H9 (cell line): ENCODE results near the gene TPX2. TPM values are rescaled to one million over a fixed set of nuclear protein-coding genes. Genes with fewer than 3 reads are reported as not detected.

ENCODE experiments used
- DNase-seq: peaks from one replicate; pipeline ENCODE4 v3.0.0-alpha.2; 2017
- H2AFZ ChIP-seq: one replicate; pipeline ENCODE4 v1.6.1; 2013; ENCODE audit warnings: mild to moderate bottlenecking, low read length, control low read depth, moderate library complexity
- H2AK5ac ChIP-seq: 2 replicates; pipeline ENCODE4 v1.6.1; 2013; ENCODE audit warnings: low read length, control low read depth, mixed read lengths; ENCODE audit not compliant: insufficient read length
- H2BK120ac ChIP-seq: one replicate; pipeline ENCODE4 v1.6.1; 2013; ENCODE audit warnings: low read depth, mild to moderate bottlenecking, low read length, control low read depth, inconsistent platforms; ENCODE audit not compliant: poor library complexity, severe bottlenecking
- H2BK12ac ChIP-seq: 2 replicates; pipeline ENCODE4 v1.6.1; 2013; ENCODE audit warnings: low read length, control low read depth, mixed read lengths, low read depth; ENCODE audit not compliant: insufficient read length
- H2BK15ac ChIP-seq: 2 replicates; pipeline ENCODE4 v1.6.1; 2013; ENCODE audit warnings: low read depth, low read length, control low read depth
- H2BK20ac ChIP-seq: one replicate; pipeline ENCODE4 v1.6.1; 2013; ENCODE audit warnings: low read depth, mild to moderate bottlenecking, low read length, control low read depth, inconsistent platforms; ENCODE audit not compliant: poor library complexity, severe bottlenecking
- H2BK5ac ChIP-seq: 2 replicates; pipeline ENCODE4 v1.6.1; 2013; ENCODE audit warnings: low read length, control low read depth, mixed read lengths; ENCODE audit not compliant: insufficient read length
- H3K14ac ChIP-seq: 2 replicates; pipeline ENCODE4 v1.6.1; 2013; ENCODE audit warnings: low read length, control low read depth; ENCODE audit not compliant: insufficient read depth
- H3K18ac ChIP-seq: 2 replicates; pipeline ENCODE4 v1.6.1; 2013; ENCODE audit warnings: low read depth, mild to moderate bottlenecking, mixed read lengths, low read length, control low read depth; ENCODE audit not compliant: insufficient read length
- H3K23ac ChIP-seq: 2 replicates; pipeline ENCODE4 v1.6.1; 2013; ENCODE audit warnings: low read length, control low read depth, mixed read lengths, low read depth; ENCODE audit not compliant: insufficient read length
- H3K23me2 ChIP-seq: 2 replicates; pipeline ENCODE4 v1.6.1; 2013; ENCODE audit warnings: low read depth, mild to moderate bottlenecking, mixed read lengths, low read length, control low read depth; ENCODE audit not compliant: insufficient read length, poor library complexity, severe bottlenecking
- H3K27ac ChIP-seq: 2 replicates; pipeline ENCODE4 v1.5.1; 2013; ENCODE audit warnings: low read length, control low read depth, mixed read lengths, low read depth; ENCODE audit not compliant: insufficient read length
- H3K27me3 ChIP-seq: 2 replicates; pipeline ENCODE4 v1.6.1; 2013; ENCODE audit warnings: low read length, control low read depth, inconsistent platforms; ENCODE audit not compliant: insufficient read depth
- H3K4ac ChIP-seq: 2 replicates; pipeline ENCODE4 v1.6.1; 2013; ENCODE audit warnings: low read depth, mild to moderate bottlenecking, control low read depth, inconsistent platforms, low read length, moderate library complexity
- H3K4me1 ChIP-seq: 2 replicates; pipeline ENCODE4 v1.6.1; 2013; ENCODE audit warnings: low read length, control low read depth, inconsistent platforms; ENCODE audit not compliant: insufficient read depth
- H3K4me2 ChIP-seq: 2 replicates; pipeline ENCODE4 v1.6.1; 2013; ENCODE audit warnings: low read length, control low read depth, mixed read lengths; ENCODE audit not compliant: insufficient read length, insufficient read depth
- H3K56ac ChIP-seq: 2 replicates; pipeline ENCODE4 v1.6.1; 2013; ENCODE audit warnings: low read depth, mild to moderate bottlenecking, mixed read lengths, low read length, control low read depth; ENCODE audit not compliant: insufficient read length
- H3K79me1 ChIP-seq: 2 replicates; pipeline ENCODE4 v1.6.1; 2013; ENCODE audit warnings: low read depth, mild to moderate bottlenecking, moderate library complexity, low read length, control low read depth, inconsistent platforms; ENCODE audit not compliant: insufficient read depth, poor library complexity, severe bottlenecking
- H3K79me2 ChIP-seq: 2 replicates; pipeline ENCODE4 v1.6.1; 2013; ENCODE audit warnings: low read length, control low read depth, inconsistent platforms; ENCODE audit not compliant: insufficient read depth
- H3K9ac ChIP-seq: 2 replicates; pipeline ENCODE4 v1.6.1; 2013; ENCODE audit warnings: low read length, control low read depth, mixed read lengths; ENCODE audit not compliant: insufficient read length; ENCODE audit errors: extremely low read depth
- H3K9me3 ChIP-seq: one replicate; pipeline ENCODE4 v1.6.1; 2013; ENCODE audit warnings: low read depth, low read length, inconsistent platforms; ENCODE audit not compliant: control insufficient read depth
- H3T11ph ChIP-seq: one replicate; pipeline ENCODE4 v1.6.1; 2013; ENCODE audit warnings: mild to moderate bottlenecking, low read length, control low read depth, inconsistent platforms
- H4K20me1 ChIP-seq: one replicate; pipeline ENCODE4 v1.6.1; 2013; ENCODE audit not compliant: control insufficient read depth, insufficient read length, insufficient read depth
- H4K5ac ChIP-seq: 2 replicates; pipeline ENCODE4 v1.6.1; 2013; ENCODE audit warnings: low read depth, mild to moderate bottlenecking, mixed read lengths, low read length, control low read depth; ENCODE audit not compliant: insufficient read length
- H4K8ac ChIP-seq: replicated peaks from 2 replicates; pipeline ENCODE4 v1.6.1; 2013; ENCODE audit warnings: low read length, control low read depth, mixed read lengths, low read depth; ENCODE audit not compliant: insufficient read length
- H4K91ac ChIP-seq: 2 replicates; pipeline ENCODE4 v1.6.1; 2013; ENCODE audit warnings: low read depth, mild to moderate bottlenecking, moderate library complexity, mixed read lengths, low read length, control low read depth; ENCODE audit not compliant: insufficient read length
- H3K27ac Mint-ChIP-seq, 3 experiments: 2 replicates in 2 of 3; 3 replicates in 1 of 3; pipeline ENCODE4 v1.8.0; 2020 to 2021; ENCODE audit warnings: mixed read lengths in 3 of 3, mild to moderate bottlenecking in 1 of 3, moderate library complexity in 1 of 3
- H3K27me3 Mint-ChIP-seq: 2 replicates; pipeline ENCODE4 v1.8.0; 2021; ENCODE audit warnings: low read depth, mild to moderate bottlenecking, moderate library complexity, mixed read lengths
- H3K36me3 Mint-ChIP-seq, 3 experiments: 2 replicates in 2 of 3; 3 replicates in 1 of 3; pipeline ENCODE4 v1.8.0; 2020 to 2021; ENCODE audit warnings: low read depth in 3 of 3, mixed read lengths in 3 of 3; ENCODE audit not compliant: insufficient read depth in 1 of 3
- H3K4me1 Mint-ChIP-seq, 2 experiments: 2 replicates each; pipeline ENCODE4 v1.8.0; 2020; ENCODE audit warnings: mixed read lengths in 2 of 2
- H3K4me3 Mint-ChIP-seq, 2 experiments: 2 replicates in 1 of 2; 3 replicates in 1 of 2; pipeline ENCODE4 v1.8.0; 2020 to 2021; ENCODE audit warnings: mild to moderate bottlenecking in 2 of 2, mixed read lengths in 2 of 2, moderate library complexity in 1 of 2
- H3K9me3 Mint-ChIP-seq, 2 experiments: 2 replicates in 1 of 2; 3 replicates in 1 of 2; pipeline ENCODE4 v1.8.0; 2020; ENCODE audit warnings: mild to moderate bottlenecking in 2 of 2, mixed read lengths in 2 of 2, moderate library complexity in 1 of 2
- WGBS: extraction: QIAGEN DNeasy Blood & Tissue Kit; methylation state at CpG from one replicate; pipeline ENCODE4 v1.1.7; 2013; ENCODE audit warnings: missing lambda C conversion rate, low lambda C conversion rate, mixed read lengths; ENCODE audit not compliant: insufficient read length; ENCODE audit errors: extremely low coverage; 5-methylcytosine and 5-hydroxymethylcytosine counted together
- total RNA-seq: library from RNA; stranded (reverse); gene quantifications from 2 replicates; pipeline ENCODE4 v1.2.1, GENCODE V29; 2021
- TF ChIP-seq, protein P1 (sequence below): fragments of 200-600 bp; sonication (generic); conservative IDR thresholded peaks from 3 replicates; pipeline ENCODE4 v1.8.0; 2021; ENCODE audit warnings: antibody characterized with exemption, mild to moderate bottlenecking

Gene TPX2
- total RNA-seq, 1 experiment from 2014 or later = 161 TPM

DNA sequence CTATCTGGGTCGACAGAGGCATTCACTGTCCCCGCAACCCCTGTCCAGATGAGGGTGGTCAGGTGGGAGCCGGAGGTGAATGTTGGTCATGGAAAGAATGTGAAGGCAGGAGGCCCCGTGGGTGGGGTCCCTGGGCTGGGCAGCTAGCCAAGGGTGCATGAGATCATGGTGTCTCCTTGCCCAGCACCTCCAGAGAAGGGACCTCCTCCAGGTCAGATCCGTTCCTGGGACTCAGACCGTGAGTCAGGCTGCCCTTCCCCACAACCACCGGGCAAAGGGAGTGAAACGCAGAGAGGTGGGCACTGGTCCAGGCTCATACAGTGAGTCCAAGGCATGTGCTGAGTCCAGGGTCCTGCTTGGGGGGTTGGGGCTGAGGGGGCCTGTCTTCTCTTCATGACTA, 102.8 kb downstream of the TPX2 start:
- H3K4ac ChIP-seq = no peak overlapping the region
- no peak overlapping the region for H3K27ac ChIP-seq
- Mint-ChIP-seq H3K4me1 (peaks cover 29 to 31% of the 10 kb centered on the region in 2 experiments), H3K9me3 (no peaks in the 10 kb centered on the region), H3K4me3 (no peak overlapping the region), H3K27ac (no peak overlapping the region; a peak in 1 of 7 replicates), H3K27me3 (no peaks in the 10 kb centered on the region; the same call in 1 of the 2 replicates), H3K36me3 (no peaks in the 10 kb centered on the region)
- H3K9ac ChIP-seq = no peak overlapping the region
- H4K91ac ChIP-seq = no peak overlapping the region
- H3K27me3 ChIP-seq = no peaks in the 10 kb centered on the region
- H3K4me1 ChIP-seq = no peaks in the 10 kb centered on the region; the same call in 1 of the 2 replicates
- no peak overlapping the region for H3K14ac ChIP-seq
- H3K4me2 ChIP-seq = no peak overlapping the region
- no peak overlapping the region for H3T11ph ChIP-seq
- H3K9me3 ChIP-seq = no peaks in the 10 kb centered on the region
- H3K23ac ChIP-seq = no peak overlapping the region
- TF ChIP-seq, protein P1, sequence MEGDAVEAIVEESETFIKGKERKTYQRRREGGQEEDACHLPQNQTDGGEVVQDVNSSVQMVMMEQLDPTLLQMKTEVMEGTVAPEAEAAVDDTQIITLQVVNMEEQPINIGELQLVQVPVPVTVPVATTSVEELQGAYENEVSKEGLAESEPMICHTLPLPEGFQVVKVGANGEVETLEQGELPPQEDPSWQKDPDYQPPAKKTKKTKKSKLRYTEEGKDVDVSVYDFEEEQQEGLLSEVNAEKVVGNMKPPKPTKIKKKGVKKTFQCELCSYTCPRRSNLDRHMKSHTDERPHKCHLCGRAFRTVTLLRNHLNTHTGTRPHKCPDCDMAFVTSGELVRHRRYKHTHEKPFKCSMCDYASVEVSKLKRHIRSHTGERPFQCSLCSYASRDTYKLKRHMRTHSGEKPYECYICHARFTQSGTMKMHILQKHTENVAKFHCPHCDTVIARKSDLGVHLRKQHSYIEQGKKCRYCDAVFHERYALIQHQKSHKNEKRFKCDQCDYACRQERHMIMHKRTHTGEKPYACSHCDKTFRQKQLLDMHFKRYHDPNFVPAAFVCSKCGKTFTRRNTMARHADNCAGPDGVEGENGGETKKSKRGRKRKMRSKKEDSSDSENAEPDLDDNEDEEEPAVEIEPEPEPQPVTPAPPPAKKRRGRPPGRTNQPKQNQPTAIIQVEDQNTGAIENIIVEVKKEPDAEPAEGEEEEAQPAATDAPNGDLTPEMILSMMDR = no peak
- H2BK5ac ChIP-seq = no peak overlapping the region
- DNase-seq = no peak
- H4K20me1 ChIP-seq = no peaks in the 10 kb centered on the region
- H2BK20ac ChIP-seq = no peak overlapping the region
- no peaks in the 10 kb centered on the region for H3K79me2 ChIP-seq
- H3K18ac ChIP-seq = no peak overlapping the region
- H4K5ac ChIP-seq = no peak overlapping the region
- no peak overlapping the region for H2AFZ ChIP-seq
- no peak overlapping the region for H2BK15ac ChIP-seq
- H4K8ac ChIP-seq = no peak overlapping the region
- H3K23me2 ChIP-seq = no peaks in the 10 kb centered on the region
- H2BK12ac ChIP-seq = no peak overlapping the region
- H2BK120ac ChIP-seq = no peak overlapping the region
- no peak overlapping the region for H3K56ac ChIP-seq
- no CpG with 5 or more reads among the region's 8 CpGs for WGBS
- no peak overlapping the region for H2AK5ac ChIP-seq
- H3K79me1 ChIP-seq = no peaks in the 10 kb centered on the region
